ENCODE data around the gene PTPRK. TPM values are rescaled to one million over a fixed set of nuclear protein-coding genes. Genes with fewer than 3 reads are reported as not detected.

The PTPRK gene
- total and polyA plus RNA-seq, 2 of the 13 experiments (the other 11 are each of a cell fraction or from before 2014, with no cell fraction given) = 43.6 to 98.3 TPM

DNA sequence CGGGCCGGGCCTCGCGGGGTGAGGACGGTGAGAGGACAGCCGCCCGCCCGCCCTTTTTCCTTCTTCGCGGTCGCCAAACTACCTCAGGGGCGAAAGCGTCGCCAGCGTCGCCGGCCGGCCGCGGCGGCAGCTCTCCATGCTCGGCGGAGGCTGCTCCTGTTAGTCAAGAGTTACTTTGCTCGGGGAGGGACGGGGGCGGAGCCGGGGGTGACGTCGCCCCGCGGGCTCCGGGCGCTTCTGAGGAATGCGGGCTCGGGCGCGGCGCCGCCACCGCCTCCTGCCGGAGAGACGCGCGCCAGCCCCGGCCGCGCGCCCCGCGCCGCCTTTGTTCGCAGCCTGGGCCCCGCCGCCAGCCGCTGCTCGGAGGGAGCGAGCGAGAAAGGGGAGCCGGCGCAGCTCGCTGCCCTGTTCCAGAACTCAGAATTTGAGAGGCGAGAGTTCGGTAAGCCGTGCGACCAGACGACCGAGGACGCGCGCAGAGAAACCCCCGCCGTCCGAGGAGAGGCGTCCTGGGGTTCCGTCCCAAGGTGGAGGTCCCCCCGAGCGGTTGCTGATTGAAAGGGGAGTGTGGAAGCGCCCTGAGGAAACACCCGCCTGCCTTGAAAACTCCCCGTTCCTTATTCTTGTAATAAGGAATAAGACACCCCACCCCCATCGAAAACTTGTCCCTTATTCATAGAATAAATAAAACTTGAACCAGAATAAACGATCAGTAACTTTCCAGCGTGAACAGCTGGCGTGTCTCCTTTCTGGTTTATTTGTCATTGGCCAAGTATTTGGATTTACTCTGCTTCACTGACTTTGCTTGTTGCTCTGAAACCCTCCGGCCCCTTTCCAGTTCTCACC is at the start of gene PTPRK (continued):
- TF ChIP-seq, protein P1, sequence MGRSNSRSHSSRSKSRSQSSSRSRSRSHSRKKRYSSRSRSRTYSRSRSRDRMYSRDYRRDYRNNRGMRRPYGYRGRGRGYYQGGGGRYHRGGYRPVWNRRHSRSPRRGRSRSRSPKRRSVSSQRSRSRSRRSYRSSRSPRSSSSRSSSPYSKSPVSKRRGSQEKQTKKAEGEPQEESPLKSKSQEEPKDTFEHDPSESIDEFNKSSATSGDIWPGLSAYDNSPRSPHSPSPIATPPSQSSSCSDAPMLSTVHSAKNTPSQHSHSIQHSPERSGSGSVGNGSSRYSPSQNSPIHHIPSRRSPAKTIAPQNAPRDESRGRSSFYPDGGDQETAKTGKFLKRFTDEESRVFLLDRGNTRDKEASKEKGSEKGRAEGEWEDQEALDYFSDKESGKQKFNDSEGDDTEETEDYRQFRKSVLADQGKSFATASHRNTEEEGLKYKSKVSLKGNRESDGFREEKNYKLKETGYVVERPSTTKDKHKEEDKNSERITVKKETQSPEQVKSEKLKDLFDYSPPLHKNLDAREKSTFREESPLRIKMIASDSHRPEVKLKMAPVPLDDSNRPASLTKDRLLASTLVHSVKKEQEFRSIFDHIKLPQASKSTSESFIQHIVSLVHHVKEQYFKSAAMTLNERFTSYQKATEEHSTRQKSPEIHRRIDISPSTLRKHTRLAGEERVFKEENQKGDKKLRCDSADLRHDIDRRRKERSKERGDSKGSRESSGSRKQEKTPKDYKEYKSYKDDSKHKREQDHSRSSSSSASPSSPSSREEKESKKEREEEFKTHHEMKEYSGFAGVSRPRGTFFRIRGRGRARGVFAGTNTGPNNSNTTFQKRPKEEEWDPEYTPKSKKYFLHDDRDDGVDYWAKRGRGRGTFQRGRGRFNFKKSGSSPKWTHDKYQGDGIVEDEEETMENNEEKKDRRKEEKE (IDR thresholded peaks at IDR 0.05) = no peak
- TF ChIP-seq NAIF1 (CRISPR knock-in tag; IDR thresholded peaks at IDR 0.05; ENCODE audit: borderline replicate concordance) = peak; percentile 82; the same call in 1 of the 2 replicates
- no peak; the same call in 1 of the 2 replicates for TF ChIP-seq KLF13 (CRISPR knock-in tag; IDR thresholded peaks at IDR 0.05)
- TF ChIP-seq ZNF225 (CRISPR knock-in tag; IDR thresholded peaks at IDR 0.05) = no peak
- TF ChIP-seq, protein P2, sequence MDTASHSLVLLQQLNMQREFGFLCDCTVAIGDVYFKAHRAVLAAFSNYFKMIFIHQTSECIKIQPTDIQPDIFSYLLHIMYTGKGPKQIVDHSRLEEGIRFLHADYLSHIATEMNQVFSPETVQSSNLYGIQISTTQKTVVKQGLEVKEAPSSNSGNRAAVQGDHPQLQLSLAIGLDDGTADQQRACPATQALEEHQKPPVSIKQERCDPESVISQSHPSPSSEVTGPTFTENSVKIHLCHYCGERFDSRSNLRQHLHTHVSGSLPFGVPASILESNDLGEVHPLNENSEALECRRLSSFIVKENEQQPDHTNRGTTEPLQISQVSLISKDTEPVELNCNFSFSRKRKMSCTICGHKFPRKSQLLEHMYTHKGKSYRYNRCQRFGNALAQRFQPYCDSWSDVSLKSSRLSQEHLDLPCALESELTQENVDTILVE (CRISPR knock-in tag; IDR thresholded peaks at IDR 0.05) = peak; percentile 12; the same call in 1 of the 2 replicates
- TF ChIP-seq, protein P3, sequence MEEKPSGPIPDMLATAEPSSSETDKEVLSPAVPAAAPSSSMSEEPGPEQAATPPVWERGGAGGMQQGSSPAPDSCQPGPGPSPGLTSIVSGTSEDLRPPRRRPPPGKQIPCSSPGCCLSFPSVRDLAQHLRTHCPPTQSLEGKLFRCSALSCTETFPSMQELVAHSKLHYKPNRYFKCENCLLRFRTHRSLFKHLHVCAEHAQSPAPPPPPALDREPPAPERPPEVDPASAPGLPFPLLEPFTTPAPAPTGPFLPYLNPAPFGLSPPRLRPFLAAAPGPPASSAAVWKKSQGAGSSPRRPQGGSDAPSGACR (CRISPR knock-in tag; IDR thresholded peaks at IDR 0.05) = no peak
- peak; percentile 83; the same call in 1 of the 2 replicates for TF ChIP-seq KDM5B (CRISPR knock-in tag; IDR thresholded peaks at IDR 0.05; ENCODE audit: borderline replicate concordance)
- TF ChIP-seq, protein P4, sequence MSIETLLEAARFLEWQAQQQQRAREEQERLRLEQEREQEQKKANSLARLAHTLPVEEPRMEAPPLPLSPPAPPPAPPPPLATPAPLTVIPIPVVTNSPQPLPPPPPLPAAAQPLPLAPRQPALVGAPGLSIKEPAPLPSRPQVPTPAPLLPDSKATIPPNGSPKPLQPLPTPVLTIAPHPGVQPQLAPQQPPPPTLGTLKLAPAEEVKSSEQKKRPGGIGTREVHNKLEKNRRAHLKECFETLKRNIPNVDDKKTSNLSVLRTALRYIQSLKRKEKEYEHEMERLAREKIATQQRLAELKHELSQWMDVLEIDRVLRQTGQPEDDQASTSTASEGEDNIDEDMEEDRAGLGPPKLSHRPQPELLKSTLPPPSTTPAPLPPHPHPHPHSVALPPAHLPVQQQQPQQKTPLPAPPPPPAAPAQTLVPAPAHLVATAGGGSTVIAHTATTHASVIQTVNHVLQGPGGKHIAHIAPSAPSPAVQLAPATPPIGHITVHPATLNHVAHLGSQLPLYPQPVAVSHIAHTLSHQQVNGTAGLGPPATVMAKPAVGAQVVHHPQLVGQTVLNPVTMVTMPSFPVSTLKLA (IDR thresholded peaks at IDR 0.05) = no peak
- TF ChIP-seq PAWR (CRISPR knock-in tag; IDR thresholded peaks at IDR 0.05; ENCODE audit: borderline replicate concordance) = 0 out of 2 replicates have a peak, but pooled peaks have one; percentile 7
- TF ChIP-seq DNMT3B (CRISPR knock-in tag; conservative IDR thresholded peaks at IDR 0.05) = 0 out of 2 replicates have a peak, but pooled peaks have one; percentile 55
- TF ChIP-seq ZNF431 (CRISPR knock-in tag; IDR thresholded peaks at IDR 0.05; ENCODE audit: borderline replicate concordance, low read depth) = peak; percentile 97
- peak; percentile 84; the same call in 1 of the 2 replicates for TF ChIP-seq RARG (CRISPR knock-in tag; IDR thresholded peaks at IDR 0.05; ENCODE audit: low read depth)
- 0 out of 2 replicates have a peak, but pooled peaks have one; percentile 56 for TF ChIP-seq ZNF878 (CRISPR knock-in tag; IDR thresholded peaks at IDR 0.05)
- peak; percentile 43; the same call in 1 of the 2 replicates for TF ChIP-seq NKX3-1 (CRISPR knock-in tag; IDR thresholded peaks at IDR 0.05)
- no peak for TF ChIP-seq NBN (conservative IDR thresholded peaks at IDR 0.05)
- TF ChIP-seq, protein P5, sequence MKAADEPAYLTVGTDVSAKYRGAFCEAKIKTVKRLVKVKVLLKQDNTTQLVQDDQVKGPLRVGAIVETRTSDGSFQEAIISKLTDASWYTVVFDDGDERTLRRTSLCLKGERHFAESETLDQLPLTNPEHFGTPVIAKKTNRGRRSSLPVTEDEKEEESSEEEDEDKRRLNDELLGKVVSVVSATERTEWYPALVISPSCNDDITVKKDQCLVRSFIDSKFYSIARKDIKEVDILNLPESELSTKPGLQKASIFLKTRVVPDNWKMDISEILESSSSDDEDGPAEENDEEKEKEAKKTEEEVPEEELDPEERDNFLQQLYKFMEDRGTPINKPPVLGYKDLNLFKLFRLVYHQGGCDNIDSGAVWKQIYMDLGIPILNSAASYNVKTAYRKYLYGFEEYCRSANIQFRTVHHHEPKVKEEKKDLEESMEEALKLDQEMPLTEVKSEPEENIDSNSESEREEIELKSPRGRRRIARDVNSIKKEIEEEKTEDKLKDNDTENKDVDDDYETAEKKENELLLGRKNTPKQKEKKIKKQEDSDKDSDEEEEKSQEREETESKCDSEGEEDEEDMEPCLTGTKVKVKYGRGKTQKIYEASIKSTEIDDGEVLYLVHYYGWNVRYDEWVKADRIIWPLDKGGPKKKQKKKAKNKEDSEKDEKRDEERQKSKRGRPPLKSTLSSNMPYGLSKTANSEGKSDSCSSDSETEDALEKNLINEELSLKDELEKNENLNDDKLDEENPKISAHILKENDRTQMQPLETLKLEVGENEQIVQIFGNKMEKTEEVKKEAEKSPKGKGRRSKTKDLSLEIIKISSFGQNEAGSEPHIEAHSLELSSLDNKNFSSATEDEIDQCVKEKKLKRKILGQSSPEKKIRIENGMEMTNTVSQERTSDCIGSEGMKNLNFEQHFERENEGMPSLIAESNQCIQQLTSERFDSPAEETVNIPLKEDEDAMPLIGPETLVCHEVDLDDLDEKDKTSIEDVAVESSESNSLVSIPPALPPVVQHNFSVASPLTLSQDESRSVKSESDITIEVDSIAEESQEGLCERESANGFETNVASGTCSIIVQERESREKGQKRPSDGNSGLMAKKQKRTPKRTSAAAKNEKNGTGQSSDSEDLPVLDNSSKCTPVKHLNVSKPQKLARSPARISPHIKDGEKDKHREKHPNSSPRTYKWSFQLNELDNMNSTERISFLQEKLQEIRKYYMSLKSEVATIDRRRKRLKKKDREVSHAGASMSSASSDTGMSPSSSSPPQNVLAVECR (CRISPR knock-in tag; IDR thresholded peaks at IDR 0.05; ENCODE audit: borderline replicate concordance) = peak; percentile 88; the same call in 1 of the 2 replicates
- no peak for TF ChIP-seq U2AF2 (IDR thresholded peaks at IDR 0.05; ENCODE audit: low read depth, low read length)
- peak; percentile 61 for TF ChIP-seq RARA (CRISPR knock-in tag; IDR thresholded peaks at IDR 0.05)

All from HepG2 (cell line).